HepG2 (cell line): ENCODE results near the gene CARMIL1. TPM values are rescaled to one million over a fixed set of nuclear protein-coding genes. Genes with fewer than 3 reads are reported as not detected.

Experiments
- CBX2 ChIP-seq, 2 experiments: fragments of 200-600 bp in 1 of 2; sonication (generic); formaldehyde crosslinking in 1 of 2; IDR thresholded peaks; 2 replicates each; pipeline versions ENCODE4 v1.7.0 to v1.8.1; 2018 to 2022; ENCODE audit warnings: low read depth in 2 of 2, low read length in 1 of 2, mild to moderate bottlenecking in 1 of 2, missing genetic modification reagents in 1 of 2
- CEBPG ChIP-seq: IDR thresholded peaks from 2 replicates; pipeline ENCODE4 v1.6.1; 2016
- DNMT1 ChIP-seq: sonication (generic); formaldehyde crosslinking; IDR thresholded peaks from 2 replicates; pipeline ENCODE4 v1.5.1; 2020; ENCODE audit warnings: mild to moderate bottlenecking, missing genetic modification reagents
- EED ChIP-seq: sonication (generic); formaldehyde crosslinking; IDR thresholded peaks from 2 replicates; pipeline ENCODE4 v1.5.0; 2020; ENCODE audit warnings: mild to moderate bottlenecking, missing genetic modification reagents
- FOSL1 ChIP-seq: sonication (generic); formaldehyde crosslinking; IDR thresholded peaks from 2 replicates; pipeline ENCODE4 v1.9.0; 2021; ENCODE audit warnings: missing genetic modification reagents, borderline replicate concordance
- FOXK1 ChIP-seq: sonication (generic); formaldehyde crosslinking; IDR thresholded peaks from 2 replicates; pipeline ENCODE4 v1.4.0; 2020; ENCODE audit warnings: low read depth, missing genetic modification reagents, borderline replicate concordance
- HNRNPK ChIP-seq: fragments of 200-400 bp; formaldehyde crosslinking; IDR thresholded peaks from 2 replicates; pipeline ENCODE4 v1.6.1; 2018; ENCODE audit warnings: low read length, low read depth, moderate library complexity, mild to moderate bottlenecking; ENCODE audit not compliant: poor library complexity, severe bottlenecking
- JARID2 ChIP-seq: sonication (generic); formaldehyde crosslinking; IDR thresholded peaks from 2 replicates; pipeline ENCODE4 v1.8.1; 2023; ENCODE audit warnings: missing genetic modification reagents, inconsistent platforms; ENCODE audit not compliant: insufficient replicate concordance
- MYNN ChIP-seq: sonication (generic); formaldehyde crosslinking; IDR thresholded peaks from 2 replicates; pipeline ENCODE4 v1.4.0; 2020; ENCODE audit warnings: mild to moderate bottlenecking, low read depth, missing genetic modification reagents
- ONECUT2 ChIP-seq: sonication (generic); formaldehyde crosslinking; IDR thresholded peaks from 2 replicates; pipeline ENCODE4 v1.4.0; 2020; ENCODE audit warnings: missing genetic modification reagents
- PAF1 ChIP-seq: IDR thresholded peaks from 2 replicates; pipeline ENCODE4 v1.6.1; 2016; ENCODE audit warnings: missing genetic modification reagents, missing compliant biosample characterization
- RBAK ChIP-seq: sonication (generic); formaldehyde crosslinking; IDR thresholded peaks from 2 replicates; pipeline ENCODE4 v1.5.1; 2020; ENCODE audit warnings: mild to moderate bottlenecking, missing genetic modification reagents
- SNRNP70 ChIP-seq: fragments of 200-400 bp; formaldehyde crosslinking; IDR thresholded peaks from 2 replicates; pipeline ENCODE4 v1.6.1; 2017; ENCODE audit warnings: mild to moderate bottlenecking, low read depth, low read length, moderate library complexity
- SP1 ChIP-seq, 2 experiments: fragments of 450-650 bp in 1 of 2; sonication (generic) in 1 of 2; formaldehyde crosslinking in 1 of 2; IDR thresholded peaks; 2 replicates each; pipeline versions ENCODE4 v1.4.0 to v1.6.1; 2016 to 2020; ENCODE audit warnings: missing genetic modification reagents in 1 of 2
- TAF15 ChIP-seq: fragments of 200-400 bp; formaldehyde crosslinking; IDR thresholded peaks from one replicate; pipeline ENCODE4 v1.6.1; 2018; ENCODE audit warnings: mild to moderate bottlenecking, low read depth, low read length; ENCODE audit not compliant: poor library complexity, severe bottlenecking
- TGIF2 ChIP-seq: IDR thresholded peaks from 2 replicates; pipeline ENCODE4 v1.6.1; 2016; ENCODE audit warnings: control low read depth, missing compliant biosample characterization
- ZFYVE20 ChIP-seq: sonication (generic); formaldehyde crosslinking; IDR thresholded peaks from 2 replicates; pipeline ENCODE4 v1.8.0; 2023; ENCODE audit warnings: low read depth, mild to moderate bottlenecking, moderate library complexity, missing genetic modification reagents, borderline replicate concordance
- ZKSCAN8 ChIP-seq: IDR thresholded peaks from 2 replicates; pipeline ENCODE4 v1.6.1; 2016; ENCODE audit warnings: borderline replicate concordance, missing genetic modification reagents, missing compliant biosample characterization
- ZNF207 ChIP-seq: fragments of 450-650 bp; IDR thresholded peaks from 2 replicates; pipeline ENCODE4 v1.6.1; 2016; ENCODE audit warnings: antibody characterized with exemption, borderline replicate concordance
- ZNF331 ChIP-seq: sonication (generic); formaldehyde crosslinking; IDR thresholded peaks from 2 replicates; pipeline ENCODE4 v1.4.0; 2020; ENCODE audit warnings: missing genetic modification reagents
- ZNF547 ChIP-seq: sonication (generic); formaldehyde crosslinking; IDR thresholded peaks from 2 replicates; pipeline ENCODE4 v1.5.1; 2020; ENCODE audit warnings: mild to moderate bottlenecking, missing genetic modification reagents
- ZNF670 ChIP-seq: sonication (generic); formaldehyde crosslinking; IDR thresholded peaks from 2 replicates; pipeline ENCODE4 v1.8.0; 2022; ENCODE audit warnings: mild to moderate bottlenecking, missing genetic modification reagents, borderline replicate concordance
- ZSCAN29 ChIP-seq: sonication (generic); formaldehyde crosslinking; conservative IDR thresholded peaks from 2 replicates; pipeline ENCODE4 v1.4.0; 2020; ENCODE audit warnings: mild to moderate bottlenecking, missing genetic modification reagents
- polyA plus RNA-seq, 8 experiments: library from polyadenylated mRNA; depleted of rRNA in 3 of 8; stranded (reverse) in 7 of 8; unstranded in 1 of 8; fragments of >200 nt; fragmentation: Illumina TruSeq in 4 of 8; extraction: Trizol in 4 of 8; gene quantifications; 2 replicates each; pipeline versions ENCODE4 v1.2.1 to v1.2.3, GENCODE V29; 2011 to 2016; ENCODE audit warnings: low read depth in 4 of 8, missing spikeins in 1 of 8, mixed read lengths in 1 of 8; ENCODE audit not compliant: insufficient read depth in 1 of 8
- total RNA-seq, 5 experiments: library from RNA; depleted of rRNA; stranded (reverse); fragments of >200 nt; fragmentation: Illumina TruSeq; extraction: Trizol; gene quantifications; 2 replicates each; pipeline ENCODE4 v1.2.3, GENCODE V29; 2016; ENCODE audit warnings: low read depth in 1 of 5
- TF ChIP-seq, protein P1 (sequence below): sonication (generic); formaldehyde crosslinking; IDR thresholded peaks from 2 replicates; pipeline ENCODE4 v1.8.1; 2023; ENCODE audit warnings: mild to moderate bottlenecking, inconsistent platforms, moderate library complexity, missing genetic modification reagents, borderline replicate concordance
- TF ChIP-seq, protein P2 (sequence below): sonication (generic); formaldehyde crosslinking; IDR thresholded peaks from 2 replicates; pipeline ENCODE4 v1.4.0; 2020; ENCODE audit warnings: mild to moderate bottlenecking, missing genetic modification reagents
- TF ChIP-seq, protein P3 (sequence below): IDR thresholded peaks from 2 replicates; pipeline ENCODE4 v1.6.1; 2012; ENCODE audit warnings: low read length, improper control_type of control experiment

Gene CARMIL1
- total and polyA plus RNA-seq, 2 of the 13 experiments (the other 11 are each of a cell fraction or from before 2014, with no cell fraction given), result 1.8 to 2.6 TPM

DNA sequence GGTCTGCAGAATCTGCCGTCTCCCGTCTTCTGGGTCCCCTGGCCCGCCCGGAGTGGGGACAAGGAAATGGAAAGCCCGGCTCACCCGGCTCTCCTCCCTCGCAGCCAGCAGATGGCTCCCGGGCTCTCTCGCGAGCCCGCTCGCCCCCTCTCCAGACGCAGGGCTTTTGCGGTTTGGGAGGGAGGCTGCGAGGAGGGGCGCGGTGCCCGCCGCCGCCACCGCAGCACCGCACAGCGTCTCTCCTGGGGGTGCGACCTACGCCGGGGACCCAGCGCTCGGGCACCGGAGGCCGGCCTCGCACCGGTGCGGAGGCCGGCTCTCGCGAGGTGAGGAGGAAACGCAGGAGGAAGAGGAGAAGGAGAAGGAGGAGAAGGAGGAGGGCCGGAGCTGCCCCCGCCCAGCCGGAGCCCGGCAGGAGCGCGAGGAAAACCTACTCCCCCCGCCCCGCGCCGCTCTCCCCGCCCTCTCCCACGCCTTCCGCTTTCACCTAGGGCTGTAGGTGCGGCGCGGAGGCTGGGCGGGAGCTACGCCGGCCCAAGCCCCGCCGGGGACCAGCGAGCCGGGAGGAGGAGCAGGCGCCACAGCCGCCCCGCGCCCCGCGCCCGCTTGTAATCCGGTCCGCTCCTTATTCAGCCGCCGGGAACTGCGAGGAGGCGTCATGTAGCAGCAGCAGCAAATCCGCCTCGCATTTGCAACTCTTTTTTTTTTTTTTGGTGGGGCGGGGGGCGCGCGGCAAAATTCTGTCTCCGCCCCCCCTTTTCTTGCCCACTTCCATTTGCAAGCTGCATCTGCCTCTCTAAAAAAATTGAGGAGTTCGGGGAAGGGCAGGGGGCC is at the start of gene CARMIL1 (continued):
- TF ChIP-seq FOXK1 (CRISPR knock-in tag) (no peak), ZNF331 (no peak), ONECUT2 (CRISPR knock-in tag) (no peak), MYNN (CRISPR knock-in tag) (no peak), JARID2 (no peak), ZNF547 (CRISPR knock-in tag) (no peak; the same call in 1 of the 2 replicates), TAF15 (peak; percentile 21), EED (no peak), CEBPG (CRISPR knock-in tag) (no peak), ZKSCAN8 (CRISPR knock-in tag) (0 out of 2 replicates have a peak, but pooled peaks have one; percentile 55), SP1 (IDR thresholded peaks at IDR 0.05) (no peak), SP1 (CRISPR knock-in tag; IDR thresholded peaks at IDR 0.05) (0 out of 2 replicates have a peak, but pooled peaks have one; percentile 27), PAF1 (CRISPR knock-in tag) (no peak), DNMT1 (no peak), CBX2 (IDR thresholded peaks at IDR 0.05; ENCODE audit: low read depth, low read length) (no peak), CBX2 (CRISPR knock-in tag; IDR thresholded peaks at IDR 0.05; ENCODE audit: low read depth) (no peak), ZNF207 (no peak), ZSCAN29 (CRISPR knock-in tag) (no peak), ZNF670 (CRISPR knock-in tag) (no peak), FOSL1 (CRISPR knock-in tag) (no peak), TGIF2 (CRISPR knock-in tag) (no peak), HNRNPK (no peak), SNRNP70 (no peak), ZFYVE20 (CRISPR knock-in tag) (no peak), RBAK (no peak)
- TF ChIP-seq, protein P1, sequence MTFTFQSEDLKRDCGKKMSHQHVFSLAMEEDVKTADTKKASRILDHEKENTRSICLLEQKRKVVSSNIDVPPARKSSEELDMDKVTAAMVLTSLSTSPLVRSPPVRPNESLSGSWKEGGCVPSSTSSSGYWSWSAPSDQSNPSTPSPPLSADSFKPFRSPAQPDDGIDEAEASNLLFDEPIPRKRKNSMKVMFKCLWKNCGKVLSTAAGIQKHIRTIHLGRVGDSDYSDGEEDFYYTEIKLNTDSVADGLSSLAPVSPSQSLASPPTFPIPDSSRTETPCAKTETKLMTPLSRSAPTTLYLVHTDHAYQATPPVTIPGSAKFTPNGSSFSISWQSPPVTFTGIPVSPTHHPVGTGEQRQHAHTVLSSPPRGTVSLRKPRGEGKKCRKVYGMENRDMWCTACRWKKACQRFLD, result no peak
- TF ChIP-seq, protein P2, sequence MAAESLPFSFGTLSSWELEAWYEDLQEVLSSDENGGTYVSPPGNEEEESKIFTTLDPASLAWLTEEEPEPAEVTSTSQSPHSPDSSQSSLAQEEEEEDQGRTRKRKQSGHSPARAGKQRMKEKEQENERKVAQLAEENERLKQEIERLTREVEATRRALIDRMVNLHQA (CRISPR knock-in tag), result no peak
- TF ChIP-seq, protein P3, sequence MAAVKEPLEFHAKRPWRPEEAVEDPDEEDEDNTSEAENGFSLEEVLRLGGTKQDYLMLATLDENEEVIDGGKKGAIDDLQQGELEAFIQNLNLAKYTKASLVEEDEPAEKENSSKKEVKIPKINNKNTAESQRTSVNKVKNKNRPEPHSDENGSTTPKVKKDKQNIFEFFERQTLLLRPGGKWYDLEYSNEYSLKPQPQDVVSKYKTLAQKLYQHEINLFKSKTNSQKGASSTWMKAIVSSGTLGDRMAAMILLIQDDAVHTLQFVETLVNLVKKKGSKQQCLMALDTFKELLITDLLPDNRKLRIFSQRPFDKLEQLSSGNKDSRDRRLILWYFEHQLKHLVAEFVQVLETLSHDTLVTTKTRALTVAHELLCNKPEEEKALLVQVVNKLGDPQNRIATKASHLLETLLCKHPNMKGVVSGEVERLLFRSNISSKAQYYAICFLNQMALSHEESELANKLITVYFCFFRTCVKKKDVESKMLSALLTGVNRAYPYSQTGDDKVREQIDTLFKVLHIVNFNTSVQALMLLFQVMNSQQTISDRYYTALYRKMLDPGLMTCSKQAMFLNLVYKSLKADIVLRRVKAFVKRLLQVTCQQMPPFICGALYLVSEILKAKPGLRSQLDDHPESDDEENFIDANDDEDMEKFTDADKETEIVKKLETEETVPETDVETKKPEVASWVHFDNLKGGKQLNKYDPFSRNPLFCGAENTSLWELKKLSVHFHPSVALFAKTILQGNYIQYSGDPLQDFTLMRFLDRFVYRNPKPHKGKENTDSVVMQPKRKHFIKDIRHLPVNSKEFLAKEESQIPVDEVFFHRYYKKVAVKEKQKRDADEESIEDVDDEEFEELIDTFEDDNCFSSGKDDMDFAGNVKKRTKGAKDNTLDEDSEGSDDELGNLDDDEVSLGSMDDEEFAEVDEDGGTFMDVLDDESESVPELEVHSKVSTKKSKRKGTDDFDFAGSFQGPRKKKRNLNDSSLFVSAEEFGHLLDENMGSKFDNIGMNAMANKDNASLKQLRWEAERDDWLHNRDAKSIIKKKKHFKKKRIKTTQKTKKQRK, result no peak
